ENCODE results near the gene RNF4. TPM values are rescaled to one million over a fixed set of nuclear protein-coding genes. Genes with fewer than 3 reads are reported as not detected.
"Not testable (repeated sequence)": the region's sequence is repeated elsewhere in the genome, so short reads cannot be mapped to it uniquely, and the experiment has no call there.

The RNF4 gene, protein sequence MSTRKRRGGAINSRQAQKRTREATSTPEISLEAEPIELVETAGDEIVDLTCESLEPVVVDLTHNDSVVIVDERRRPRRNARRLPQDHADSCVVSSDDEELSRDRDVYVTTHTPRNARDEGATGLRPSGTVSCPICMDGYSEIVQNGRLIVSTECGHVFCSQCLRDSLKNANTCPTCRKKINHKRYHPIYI
- 34.6 TPM for total RNA-seq

- peak; percentile 93 for ATAC-seq
Observed at GRCh38 chr4:2468456-2469191, at the start of gene RNF4. Gene RNF4 (plus strand): TSS chr4:2469106. CDS start chr4:2490494, 21,388 bp downstream.

- no peak for ATAC-seq
Observed at GRCh38 chr4:2419814-2420213, 49.1 kb upstream of the RNF4 start.

- no peak for ATAC-seq
Observed at GRCh38 chr4:2421928-2422327, 47.0 kb upstream of the RNF4 start.

GRCh38 chr4:2423066-2423465 lies 45.8 kb upstream of the RNF4 start:
- ATAC-seq, result no peak

DNA sequence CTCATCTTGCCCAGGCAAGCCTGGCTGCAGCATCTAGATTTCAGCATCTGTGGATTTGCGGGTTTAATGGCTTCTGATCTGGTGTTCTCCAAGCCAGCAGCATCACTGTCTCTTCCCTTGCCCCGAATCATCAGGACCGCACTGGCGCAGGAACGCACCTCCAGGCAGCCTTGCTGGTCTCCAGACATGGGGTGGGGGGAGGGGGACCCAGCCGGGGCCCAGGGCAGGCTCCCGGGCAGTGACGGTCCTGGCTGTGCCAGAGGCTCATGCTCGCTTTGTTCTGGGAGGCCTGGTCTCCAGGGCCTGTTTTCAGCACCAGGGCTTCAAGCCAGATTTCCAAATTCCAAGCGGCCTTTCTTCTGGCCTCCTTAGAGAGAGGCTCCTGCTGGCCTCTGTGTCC lies 45.2 kb upstream of the RNF4 start:
- no peak for ATAC-seq

- ATAC-seq, result no peak
Observed at GRCh38 chr4:2424581-2424980, 44.3 kb upstream of the RNF4 start.

- no peak for ATAC-seq
Observed at GRCh38 chr4:2425386-2426068, 43.4 kb upstream of the RNF4 start.

GRCh38 chr4:2426069-2426397 lies 42.9 kb upstream of the RNF4 start:
- no peak for ATAC-seq

DNA sequence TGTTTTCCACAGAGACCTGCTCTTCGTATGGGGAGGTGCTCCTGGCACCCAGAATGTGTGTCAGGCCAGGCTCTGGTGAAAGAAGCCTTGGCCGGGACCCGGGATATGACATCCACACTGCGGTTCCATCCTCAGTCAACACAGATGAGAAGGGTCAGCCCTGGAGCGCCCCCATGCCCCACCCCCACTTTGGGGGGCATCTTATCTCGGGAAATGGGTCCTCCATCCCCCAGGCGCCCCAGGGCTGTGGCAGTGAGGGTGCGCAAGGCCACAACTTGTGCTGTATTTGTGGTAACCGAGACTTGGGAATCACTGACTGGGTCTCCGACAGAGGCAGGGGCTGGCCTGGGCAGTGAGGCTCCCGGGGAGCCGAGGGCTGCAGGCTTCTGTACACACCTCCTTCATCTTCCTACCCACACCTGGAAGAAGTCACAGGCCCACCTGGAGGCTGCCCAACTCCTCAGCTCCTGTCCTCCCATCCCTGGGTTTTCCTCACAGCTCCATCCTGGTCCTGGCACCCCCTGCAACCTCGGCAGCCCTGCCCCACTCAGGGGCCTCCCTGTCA lies 42.1 kb upstream of the RNF4 start:
- no peak for ATAC-seq

- ATAC-seq, result no peak
Observed at GRCh38 chr4:2427383-2428334, 41.2 kb upstream of the RNF4 start.

DNA sequence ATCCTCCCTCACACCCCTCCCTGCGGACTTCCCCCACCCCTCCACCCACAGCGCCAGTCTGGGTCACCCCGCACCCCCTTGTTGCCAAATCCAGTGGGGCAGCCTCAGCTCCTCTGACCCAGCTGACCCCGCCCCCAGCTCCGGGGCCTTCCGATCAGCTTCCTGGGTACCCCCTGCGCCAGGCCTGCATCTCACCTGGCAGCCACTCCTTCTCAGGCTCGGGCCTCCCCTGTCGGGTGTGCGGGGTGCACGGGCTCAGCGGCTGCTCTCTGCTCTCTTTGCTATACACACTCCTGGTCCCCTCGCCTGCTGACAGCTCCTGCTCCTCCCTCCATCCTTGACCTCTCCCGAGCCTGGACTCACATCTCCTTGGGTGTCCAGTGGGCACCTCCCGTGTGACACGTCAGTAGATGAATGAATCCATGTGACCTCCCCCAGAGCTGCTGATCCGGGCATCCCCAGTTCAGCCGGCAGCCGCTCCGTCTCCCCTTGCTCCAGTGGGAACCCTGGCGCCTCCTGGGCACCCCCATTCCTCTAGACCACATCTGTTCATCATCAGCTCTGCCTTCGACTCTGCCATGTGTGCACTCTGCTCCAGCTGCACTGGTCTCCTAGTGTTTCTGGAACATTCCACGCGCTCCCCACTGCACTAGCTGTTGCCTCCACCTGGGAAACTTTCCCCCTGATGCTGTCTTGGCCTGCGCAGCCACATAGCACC lies 40.3 kb upstream of the RNF4 start:
- peak; percentile 9 for ATAC-seq

DNA sequence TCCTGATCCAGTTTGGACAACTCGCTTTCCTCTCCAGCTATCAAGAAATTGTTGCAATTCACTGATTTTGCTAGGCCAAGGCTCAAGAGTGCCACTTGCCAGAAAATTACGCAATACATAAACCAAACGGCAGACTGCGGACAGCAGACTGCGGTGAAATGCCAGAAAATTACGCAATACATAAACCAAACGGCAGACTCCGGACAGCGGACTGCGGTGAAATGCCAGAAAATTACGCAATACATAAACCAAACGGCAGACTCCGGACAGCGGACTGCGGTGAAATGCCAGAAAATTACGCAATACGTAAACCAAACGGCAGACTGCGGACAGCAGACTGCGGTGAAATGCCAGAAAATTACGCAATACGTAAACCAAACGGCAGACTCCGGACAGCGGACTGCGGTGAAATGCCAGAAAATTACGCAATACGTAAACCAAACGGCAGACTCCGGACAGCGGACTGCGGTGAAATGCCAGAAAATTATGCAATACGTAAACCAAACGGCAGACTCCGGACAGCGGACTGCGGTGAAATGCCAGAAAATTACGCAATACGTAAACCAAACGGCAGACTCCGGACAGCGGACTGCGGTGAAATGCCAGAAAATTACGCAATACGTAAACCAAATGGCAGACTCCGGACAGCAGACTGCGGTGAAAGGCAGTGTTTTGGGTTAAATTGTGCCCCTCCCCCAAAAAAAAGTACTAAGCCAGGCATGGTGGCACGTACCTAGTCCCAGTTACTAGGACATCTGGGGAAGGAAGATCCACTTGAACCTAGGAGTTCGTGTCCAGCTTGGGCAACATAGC lies 38.8 kb upstream of the RNF4 start:
- ATAC-seq, result not testable (repeated sequence)

DNA sequence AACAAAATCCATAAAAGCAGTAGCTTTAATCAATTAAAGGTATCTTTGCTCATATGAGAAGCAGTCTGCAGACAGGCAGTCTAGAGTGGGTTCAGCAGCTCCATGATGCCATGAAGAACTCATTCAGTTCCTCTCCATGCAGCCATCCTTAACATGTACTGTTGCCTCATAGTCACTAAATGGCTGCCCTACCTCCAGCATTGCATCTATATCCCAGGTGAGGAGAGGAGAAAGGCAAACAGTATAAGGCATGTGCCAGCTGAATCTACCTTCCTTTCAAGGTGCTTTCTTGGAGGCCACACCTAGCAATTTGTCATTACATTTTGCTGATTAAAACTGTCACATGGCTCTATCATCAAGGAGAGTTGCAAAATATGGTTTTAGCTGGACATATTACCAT lies 36.9 kb upstream of the RNF4 start:
- ATAC-seq, result no peak

- ATAC-seq, result no peak
Observed at GRCh38 chr4:2432991-2433530, 35.8 kb upstream of the RNF4 start.

GRCh38 chr4:2433609-2434350 lies 35.1 kb upstream of the RNF4 start:
- no peak for ATAC-seq

DNA sequence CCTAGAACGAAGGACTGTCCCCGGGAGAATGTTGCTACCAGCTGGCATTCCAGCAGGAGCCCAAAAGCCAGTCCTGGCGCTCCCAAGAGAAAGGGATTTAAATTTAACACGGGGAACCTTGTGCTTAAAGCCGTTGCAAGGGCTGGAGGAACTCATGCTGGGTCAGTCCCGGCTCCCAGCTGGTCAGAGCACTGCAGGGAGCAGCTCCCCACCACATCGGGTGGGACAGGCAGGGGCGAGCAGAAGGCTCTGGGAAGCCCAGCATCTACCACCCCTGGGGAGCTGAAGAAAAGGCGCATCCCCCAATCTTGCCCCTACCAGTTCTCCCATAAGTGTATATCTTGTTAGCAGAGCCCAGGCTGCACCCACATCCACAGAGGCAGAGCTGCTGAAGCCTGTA lies 34.5 kb upstream of the RNF4 start:
- ATAC-seq, result no peak

DNA sequence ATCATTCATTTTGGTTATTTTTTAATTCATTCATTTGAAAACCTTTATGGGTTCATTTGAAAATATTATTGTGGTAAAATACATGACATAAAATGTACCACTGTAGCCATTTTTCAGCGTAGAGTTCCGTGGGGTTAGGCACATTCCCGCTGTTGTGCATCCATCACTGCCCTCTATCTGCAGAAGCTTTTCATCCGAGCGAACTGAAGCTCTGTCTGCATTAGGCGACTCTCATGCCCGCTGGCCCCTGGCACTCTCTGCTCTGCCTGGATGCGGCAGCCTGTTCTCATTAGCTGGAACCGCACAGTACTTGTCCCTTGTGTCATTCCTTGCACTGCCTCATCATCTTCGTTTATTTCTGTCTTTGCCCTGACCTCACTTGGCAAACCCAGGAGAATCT lies 32.6 kb upstream of the RNF4 start:
- peak; percentile 20 for ATAC-seq

DNA sequence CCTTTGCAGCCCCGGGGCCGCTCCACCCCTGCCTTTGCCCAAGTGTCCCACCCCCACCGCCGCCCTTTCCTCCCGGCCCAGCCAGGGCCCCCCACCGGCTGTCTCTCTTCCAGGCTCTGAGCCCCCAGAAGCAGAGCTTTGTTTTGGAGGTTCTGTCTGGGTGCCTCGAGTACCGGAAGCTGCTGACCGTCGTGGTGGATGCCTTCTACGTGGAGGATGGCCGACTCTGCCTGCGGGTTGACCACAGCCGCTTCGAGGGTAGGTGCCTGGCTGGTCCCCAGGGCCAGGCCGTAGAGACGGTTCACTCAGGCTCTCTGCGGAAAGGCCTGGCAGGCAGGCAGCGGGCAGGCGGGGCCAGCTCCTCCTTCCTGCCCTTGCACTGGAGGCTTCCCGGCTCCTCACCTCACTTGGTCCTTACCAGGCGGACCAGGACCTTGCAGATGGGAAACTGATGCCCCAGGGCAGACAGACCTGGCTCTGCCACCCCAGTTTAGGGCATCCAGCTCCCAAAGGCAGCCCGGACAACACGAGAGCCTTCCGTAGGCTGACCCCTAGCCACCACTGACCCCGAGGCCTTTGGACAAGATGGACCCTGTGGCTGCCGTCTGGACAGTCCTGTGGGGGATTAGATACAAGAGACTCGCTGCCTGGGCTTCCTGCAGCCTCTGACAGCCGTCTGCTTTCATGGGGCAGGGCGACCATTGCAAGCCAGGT lies 32.0 kb upstream of the RNF4 start:
- no peak for ATAC-seq

All from esophagus mucosa (tissue), 1 donor.